HUDEP-2 (cell line): ENCODE results near the gene COL7A1.

Source experiments
- DNase-seq, 76 experiments: peaks; one replicate each; lab custom pipeline; 2025; ENCODE audit not compliant: unreplicated experiment in 76 of 76; lab: John Stamatoyannopoulos, UW

The COL7A1 gene

DNA sequence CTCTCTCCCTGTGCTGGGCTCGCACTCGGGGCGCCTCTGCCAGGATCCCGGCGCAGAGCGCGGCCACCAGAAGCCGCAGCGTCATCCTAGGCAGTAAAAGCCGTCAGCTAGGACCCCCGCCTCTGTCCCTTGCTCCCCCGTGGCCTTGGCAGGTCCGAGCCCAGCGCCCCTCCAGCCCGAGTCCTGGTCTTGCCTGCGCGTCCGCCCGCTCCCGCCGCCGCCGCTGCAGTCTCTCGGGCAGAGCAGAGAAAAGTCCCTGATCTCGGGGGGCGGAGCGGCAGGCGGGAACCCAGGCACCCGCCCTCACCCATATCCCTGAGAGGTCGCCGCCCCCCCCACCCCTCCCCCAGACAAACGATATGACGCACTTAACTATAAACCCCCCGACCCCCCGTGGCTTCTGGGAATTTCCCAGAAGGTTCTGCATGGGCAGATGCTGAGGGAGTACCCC lies at the start of gene COL7A1:
Gene COL7A1, minus strand, starts transcription at position 255 of the 451 bp plus-strand sequence. Its CDS starts 170 bp downstream, at position 85.
- DNase-seq = no peak

GRCh38 chr3:48642605-48643004 lies 47.5 kb upstream of the COL7A1 start:
- DNase-seq = no peak

GRCh38 chr3:48641396-48641795 lies 46.3 kb upstream of the COL7A1 start:
- no peak for DNase-seq

DNA sequence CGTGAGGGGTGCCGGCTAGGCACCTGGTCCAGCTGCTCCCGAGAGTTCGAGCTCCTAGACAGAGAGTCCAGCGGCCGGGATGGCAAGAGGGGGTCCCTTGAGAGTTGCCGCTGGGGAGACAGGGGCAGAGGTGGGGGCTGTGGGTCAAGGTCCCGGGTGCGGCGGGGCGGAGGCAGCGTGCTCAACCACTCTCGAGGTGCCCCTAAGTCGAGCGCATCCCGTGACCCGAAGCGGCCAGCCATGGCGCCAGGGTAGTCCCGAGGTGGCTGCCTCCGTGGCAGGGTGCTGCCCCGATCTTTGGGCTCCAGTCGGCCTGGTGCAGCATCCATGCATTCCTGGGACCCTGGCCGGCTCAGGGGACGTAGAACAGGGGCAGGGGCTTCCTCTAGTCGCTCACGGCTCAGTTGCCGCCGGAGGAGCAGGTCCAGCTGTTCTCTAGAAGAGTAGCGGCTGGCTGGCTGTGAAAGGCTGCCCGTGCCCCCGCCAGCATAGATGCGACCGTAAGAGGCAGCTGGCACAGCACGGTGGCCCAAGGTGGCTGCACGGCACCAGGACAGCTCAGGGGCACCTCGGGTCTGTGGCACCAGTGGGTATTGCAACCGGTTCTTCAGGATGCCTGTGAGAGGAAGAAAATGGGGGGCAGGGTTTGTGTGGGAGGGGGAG lies 44.9 kb upstream of the COL7A1 start:
- no peak for DNase-seq

GRCh38 chr3:48637305-48637704 lies 42.2 kb upstream of the COL7A1 start:
- DNase-seq = no peak

DNA sequence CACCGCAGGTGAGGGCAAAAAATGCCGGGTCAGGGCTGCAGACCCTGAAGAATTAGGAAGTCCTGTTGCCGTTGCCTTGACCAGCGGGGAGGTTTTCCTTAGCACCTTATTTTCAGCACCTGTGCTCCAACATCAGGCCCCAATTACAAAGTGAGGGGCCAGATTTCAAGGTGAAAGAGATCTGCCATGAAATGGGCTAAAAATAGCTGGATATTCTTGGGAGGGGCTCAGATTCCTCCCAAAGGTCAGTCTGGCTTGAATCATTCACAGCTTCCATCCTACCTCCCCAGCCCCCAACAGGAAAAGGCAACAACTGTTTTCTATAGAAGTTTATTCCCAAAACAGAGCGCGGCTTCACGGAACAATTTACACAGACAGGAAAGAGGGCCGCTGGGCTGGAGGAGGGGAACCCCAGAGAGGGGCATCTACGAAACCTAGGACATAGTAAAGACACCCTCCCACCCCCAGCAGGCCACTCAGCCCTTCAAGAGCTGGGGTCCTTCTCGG lies 41.1 kb upstream of the COL7A1 start:
- no peak for DNase-seq

GRCh38 chr3:48635222-48636021 lies 40.3 kb upstream of the COL7A1 start, which contains the start of gene SLC26A6:
SLC26A6 (minus strand) TSS chr3:48635461; CDS start chr3:48635393, 68 bp downstream.
- DNase-seq = peak; percentile 53 to 97 (median 92)

DNA sequence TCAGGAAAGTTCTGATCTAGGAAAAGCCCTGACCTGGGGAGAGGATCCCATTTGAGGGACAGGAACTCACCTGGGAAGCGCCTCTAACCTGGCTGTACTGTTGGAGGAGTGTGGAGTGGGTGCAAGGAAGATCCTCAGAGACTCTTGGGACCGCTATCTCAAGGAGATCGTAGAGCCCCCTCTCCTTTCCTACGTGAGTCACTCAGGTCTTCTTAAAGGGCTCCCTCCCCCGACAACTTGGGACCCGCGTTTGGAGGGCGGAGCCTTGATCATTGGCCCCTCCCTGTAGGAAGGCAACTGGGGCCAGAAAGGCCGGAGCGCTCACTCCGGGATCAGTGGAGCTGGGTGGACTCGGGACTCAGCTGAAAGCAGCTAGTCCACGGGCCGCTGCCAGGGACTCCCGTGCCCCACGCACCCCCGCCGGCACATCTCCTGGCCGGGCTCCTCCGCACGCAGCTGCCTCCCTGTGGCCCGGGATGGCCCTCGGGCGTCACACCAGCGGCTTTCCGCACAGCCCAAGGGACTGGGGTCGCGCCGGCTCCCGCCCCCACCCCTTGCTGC lies 39.6 kb upstream of the COL7A1 start:
- peak in 59 of 76 experiments; percentile 5 to 66 (median 38) for DNase-seq

DNA sequence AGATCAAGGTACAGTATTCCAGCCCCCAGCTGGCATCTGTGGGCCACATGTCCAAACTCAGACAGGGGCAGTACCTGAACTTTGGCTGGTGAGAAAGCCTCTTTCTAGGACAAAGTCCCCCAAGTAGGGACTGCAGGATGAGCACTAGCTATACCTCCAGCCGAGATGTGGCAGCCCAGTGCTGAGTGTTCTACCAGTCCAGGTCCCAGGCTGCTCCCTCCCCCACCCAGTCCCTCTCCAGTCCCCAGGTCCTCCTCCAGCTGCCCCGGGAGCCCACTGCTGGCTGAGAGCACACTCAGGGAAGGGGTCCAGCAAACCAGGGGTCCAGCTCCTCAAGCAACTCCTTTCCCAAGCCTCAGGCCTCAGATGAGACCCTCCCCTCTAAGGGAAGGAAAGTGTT lies 38.6 kb upstream of the COL7A1 start:
- no peak for DNase-seq

DNA sequence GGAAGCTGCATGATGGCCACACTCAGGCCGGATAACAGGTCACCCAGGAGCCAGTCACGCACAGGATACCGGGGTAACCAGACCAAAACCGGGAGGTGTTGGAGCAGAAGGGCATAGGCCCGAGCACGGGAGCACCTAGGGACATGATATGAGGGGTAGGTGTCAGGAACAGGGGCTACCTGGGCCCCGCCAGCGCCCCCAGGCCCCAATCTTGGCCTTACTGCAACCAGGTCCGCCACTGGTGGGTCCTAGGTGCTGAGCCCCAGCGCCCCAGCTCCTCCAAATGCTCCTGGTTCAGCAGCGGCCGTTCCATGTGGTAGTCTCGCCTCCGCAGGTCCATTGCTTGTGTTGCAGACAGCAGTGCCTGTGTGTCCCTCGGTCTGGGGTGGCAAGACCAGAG lies 38.1 kb upstream of the COL7A1 start:
- DNase-seq = no peak

- no peak for DNase-seq
Observed at GRCh38 chr3:48631516-48632448, 36.7 kb upstream of the COL7A1 start.

GRCh38 chr3:48630833-48631232 lies 35.7 kb upstream of the COL7A1 start:
- no peak for DNase-seq

DNA sequence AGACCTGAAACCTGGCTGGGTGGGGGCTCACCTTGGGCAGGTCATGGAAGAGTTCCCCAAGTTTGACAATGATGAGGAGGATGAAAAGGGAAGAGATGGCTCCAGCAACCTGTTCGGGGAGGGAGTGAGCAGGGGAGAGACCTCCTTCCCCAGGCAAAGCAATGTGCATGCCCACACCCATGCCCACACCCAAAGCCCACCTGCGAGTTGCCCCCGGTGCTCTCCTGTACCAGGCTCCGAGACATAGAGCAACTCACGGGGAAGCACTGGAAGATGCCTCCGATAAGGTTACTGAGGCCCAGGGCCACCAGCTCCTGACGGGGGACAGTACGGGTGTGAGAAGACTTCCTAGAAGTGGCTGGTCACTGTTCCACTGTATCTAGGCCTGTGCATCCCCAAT lies 35.3 kb upstream of the COL7A1 start:
- no peak for DNase-seq

DNA sequence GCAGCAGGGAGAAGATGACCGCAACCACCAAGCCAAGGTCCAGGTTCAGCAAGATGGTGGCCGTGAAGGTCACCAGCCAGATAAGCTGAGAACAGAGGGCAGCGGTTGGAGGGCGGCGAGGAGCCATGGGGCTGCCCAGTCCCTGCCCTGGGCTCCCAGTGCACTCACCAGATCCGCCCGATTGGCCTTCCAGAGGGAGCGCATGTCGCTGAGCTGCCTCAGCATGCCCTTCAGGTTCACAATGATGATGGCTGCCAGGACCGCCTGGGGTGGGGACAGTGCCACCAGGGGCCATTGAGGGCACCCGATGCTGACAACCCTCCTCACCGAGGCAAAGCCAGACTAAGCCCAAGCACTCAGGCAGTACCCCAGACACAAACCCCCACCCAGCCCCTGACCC lies 34.8 kb upstream of the COL7A1 start:
- DNase-seq = no peak

DNA sequence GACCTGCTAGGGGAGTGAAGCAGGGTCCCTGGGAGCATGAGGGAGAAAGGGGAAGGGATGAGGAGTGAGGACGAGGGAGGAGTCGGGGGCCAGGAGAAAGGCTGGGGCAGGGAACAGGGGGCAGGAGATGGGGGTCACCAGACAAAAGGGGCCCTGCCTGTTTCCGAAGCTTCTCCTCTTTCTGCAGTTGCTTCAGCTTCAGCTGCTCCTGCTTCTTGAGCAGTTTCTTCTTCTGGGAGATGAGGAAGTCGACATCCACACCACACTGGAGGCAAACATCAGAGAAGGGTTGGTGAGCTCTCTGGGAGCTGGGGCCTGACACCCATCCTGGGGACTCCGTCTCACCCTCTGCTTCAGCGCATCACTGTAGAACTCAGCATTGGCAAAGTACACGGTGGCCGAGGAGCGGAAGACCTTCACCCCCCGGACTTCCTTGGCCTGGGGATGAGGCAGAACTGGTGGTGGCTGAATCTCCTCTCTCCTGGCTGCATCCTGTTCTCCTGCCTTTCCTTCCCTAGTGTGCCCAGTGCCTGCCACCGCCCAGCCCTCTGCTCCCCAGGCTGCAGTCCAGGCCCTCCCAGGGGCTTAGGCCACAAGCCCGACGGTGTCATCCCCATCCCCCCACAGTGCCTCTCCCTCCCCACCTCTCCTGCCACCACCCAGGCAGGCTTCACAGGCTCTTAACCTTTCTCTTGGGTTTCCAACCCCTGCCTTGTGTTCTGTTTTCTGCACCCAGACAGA lies 33.3 kb upstream of the COL7A1 start:
- no peak for DNase-seq

DNA sequence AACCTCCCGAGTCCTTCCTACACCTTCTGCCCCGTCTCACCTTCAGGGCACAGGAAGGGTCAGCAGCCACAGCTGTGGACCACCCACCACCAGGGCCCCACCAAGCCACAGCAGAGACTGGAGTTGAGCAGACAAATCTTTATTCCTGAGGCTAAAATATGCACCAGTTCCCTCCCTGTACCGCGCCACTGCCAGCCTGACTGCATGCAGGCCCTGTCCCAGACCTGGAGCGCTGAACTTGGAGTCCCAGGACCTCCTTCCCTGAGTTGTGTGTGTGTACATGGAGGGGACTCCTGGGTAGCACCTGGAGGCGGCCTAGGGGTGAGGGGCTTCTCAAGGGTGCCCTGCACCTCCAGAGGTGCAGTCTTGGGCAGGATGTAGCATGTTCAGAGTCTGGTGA lies 30.5 kb upstream of the COL7A1 start:
- no peak for DNase-seq

DNA sequence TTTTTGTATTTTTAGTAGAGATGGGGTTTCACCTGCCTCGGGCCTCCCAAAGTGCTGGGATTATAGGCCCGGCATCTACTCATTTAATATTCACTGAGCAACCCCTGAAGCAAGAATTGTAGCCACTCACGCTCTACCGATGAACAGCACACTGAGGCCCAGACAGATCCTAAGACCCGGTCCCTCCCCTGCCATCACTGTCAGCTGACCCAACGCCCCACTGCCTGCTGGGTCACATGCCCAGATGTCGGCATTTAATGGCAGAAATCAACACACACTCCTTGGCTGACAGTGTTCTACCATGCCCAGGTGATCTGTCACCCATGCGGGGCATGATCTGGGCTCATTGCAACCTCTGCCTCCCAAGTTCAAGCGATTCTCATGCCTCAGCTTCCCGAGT lies 29.6 kb upstream of the COL7A1 start:
- DNase-seq = no peak

DNA sequence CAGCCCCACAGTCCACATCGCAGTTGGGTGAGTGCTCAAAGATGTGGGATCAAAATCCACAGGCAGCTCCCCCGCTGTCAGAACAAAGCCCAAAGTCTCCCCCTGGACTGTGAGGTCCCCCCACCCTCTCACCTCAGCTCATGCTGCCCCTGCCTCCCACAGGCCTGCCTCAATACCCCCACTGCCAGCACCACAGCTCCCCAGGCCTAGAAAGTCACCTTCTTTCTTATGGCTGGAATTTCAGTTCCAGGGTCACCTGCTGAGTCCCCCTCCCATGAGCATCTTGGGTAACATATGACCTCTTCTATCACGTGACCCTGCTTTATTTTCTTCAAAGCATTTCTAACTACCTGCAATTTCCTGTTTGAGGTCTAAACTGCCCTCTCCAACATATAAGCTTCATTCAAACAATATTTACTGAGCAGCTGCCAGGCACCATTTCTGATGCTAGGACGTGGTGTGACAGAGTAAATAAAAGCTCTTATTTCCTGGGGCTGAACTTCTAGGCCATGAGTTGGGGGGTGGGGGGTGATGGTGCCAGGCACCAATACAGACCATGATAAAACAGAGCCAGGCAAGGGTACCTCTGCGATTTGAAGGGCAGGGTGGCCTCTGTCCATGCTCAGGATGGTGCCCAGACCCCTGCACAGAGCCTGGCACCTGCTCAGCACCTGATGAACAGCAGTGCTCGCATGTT lies 28.9 kb upstream of the COL7A1 start:
- no peak for DNase-seq

DNA sequence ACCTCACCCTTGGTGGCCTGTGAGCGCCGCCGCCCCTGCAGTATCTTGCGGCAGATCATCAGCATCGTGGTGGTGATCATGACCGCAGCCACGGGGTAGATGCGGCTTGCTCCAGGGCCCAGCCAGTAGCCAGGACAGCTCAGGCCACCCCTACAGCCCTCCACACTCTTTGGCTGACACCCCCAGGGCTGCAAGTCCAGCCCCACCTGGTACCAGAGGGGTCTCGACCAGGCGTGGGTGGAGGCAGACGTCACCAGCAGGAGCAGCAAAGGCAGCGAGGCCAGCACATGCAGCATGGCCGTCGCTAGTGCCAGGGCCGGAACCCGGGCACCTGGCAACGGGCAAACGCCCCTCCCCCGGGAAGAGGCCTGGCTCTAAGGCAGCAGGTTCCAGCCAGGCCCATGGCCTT lies 26.3 kb upstream of the COL7A1 start, which contains the start of gene TMEM89:
Gene TMEM89, minus strand, starts transcription at position 309 of the 409 bp plus-strand sequence. Its CDS starts 13 bp downstream, at position 296.
- DNase-seq = no peak
